ENCODE results near the gene GLI3. TPM values are rescaled to one million over a fixed set of nuclear protein-coding genes. Genes with fewer than 3 reads are reported as not detected.

Gene GLI3
- total RNA-seq, 1 experiment from 2014 or later, result 45.0 TPM

DNA sequence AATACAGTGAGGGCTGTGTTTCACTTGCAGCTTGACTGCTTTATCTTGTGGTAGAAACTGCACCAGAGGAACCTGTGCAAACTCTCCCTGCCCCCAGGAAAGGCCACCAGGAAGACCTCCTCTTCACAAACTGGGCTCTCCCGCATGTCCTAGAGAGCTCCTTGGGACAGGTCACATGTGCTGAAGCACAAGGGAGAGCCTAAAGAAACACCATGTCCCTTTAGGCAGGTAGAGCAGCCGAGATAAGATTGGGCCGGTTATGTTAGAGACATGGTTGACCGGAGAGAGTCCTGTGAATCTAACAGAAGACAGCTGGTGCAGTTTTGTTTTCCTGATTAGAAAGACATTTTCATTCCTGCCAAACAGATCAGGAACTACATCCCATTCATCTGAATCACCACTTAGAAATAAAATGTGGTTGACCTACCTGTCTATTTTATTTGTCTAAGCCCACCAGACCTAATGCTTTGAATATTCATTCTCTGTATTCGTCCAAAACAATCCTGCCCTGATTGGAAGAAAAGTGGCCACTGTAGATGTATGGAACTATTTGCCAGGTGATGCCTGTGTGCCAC is 224.1 kb downstream of the GLI3 start:
- H2BK5ac ChIP-seq (ENCODE audit: insufficient read length, low read length), result no peak overlapping the region
- DNase-seq, result no peak
- H4K8ac ChIP-seq (replicated peaks; ENCODE audit: insufficient read length, low read depth, low read length), result no peak overlapping the region
- no peak overlapping the region for H3K56ac ChIP-seq (ENCODE audit: insufficient read length, low read depth, low read length)
- no peak overlapping the region for H3K18ac ChIP-seq (ENCODE audit: insufficient read length, low read depth, low read length)
- TF ChIP-seq, protein P1, sequence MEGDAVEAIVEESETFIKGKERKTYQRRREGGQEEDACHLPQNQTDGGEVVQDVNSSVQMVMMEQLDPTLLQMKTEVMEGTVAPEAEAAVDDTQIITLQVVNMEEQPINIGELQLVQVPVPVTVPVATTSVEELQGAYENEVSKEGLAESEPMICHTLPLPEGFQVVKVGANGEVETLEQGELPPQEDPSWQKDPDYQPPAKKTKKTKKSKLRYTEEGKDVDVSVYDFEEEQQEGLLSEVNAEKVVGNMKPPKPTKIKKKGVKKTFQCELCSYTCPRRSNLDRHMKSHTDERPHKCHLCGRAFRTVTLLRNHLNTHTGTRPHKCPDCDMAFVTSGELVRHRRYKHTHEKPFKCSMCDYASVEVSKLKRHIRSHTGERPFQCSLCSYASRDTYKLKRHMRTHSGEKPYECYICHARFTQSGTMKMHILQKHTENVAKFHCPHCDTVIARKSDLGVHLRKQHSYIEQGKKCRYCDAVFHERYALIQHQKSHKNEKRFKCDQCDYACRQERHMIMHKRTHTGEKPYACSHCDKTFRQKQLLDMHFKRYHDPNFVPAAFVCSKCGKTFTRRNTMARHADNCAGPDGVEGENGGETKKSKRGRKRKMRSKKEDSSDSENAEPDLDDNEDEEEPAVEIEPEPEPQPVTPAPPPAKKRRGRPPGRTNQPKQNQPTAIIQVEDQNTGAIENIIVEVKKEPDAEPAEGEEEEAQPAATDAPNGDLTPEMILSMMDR (conservative IDR thresholded peaks at IDR 0.05), result no peak
- WGBS (ENCODE audit: extremely low coverage, insufficient read length, low lambda C conversion rate), result no CpG with 5 or more reads among the region's 5 CpGs
- H2BK15ac ChIP-seq (ENCODE audit: low read depth, low read length), result no peak overlapping the region
- H3K4me1 ChIP-seq (ENCODE audit: insufficient read depth, low read length), result no peaks in the 10 kb centered on the region
- H3K79me2 ChIP-seq (ENCODE audit: insufficient read depth, low read length), result no peaks in the 10 kb centered on the region
- H4K91ac ChIP-seq (ENCODE audit: insufficient read length, low read depth, low read length), result no peak overlapping the region
- H3K23me2 ChIP-seq (ENCODE audit: insufficient read length, low read depth, low read length, poor library complexity, severe bottlenecking), result no peaks in the 10 kb centered on the region
- no peaks in the 10 kb centered on the region for H3K79me1 ChIP-seq (ENCODE audit: insufficient read depth, low read depth, low read length, poor library complexity, severe bottlenecking)
- H3K4me3 Mint-ChIP-seq, result no peak overlapping the region
- no peak overlapping the region for H2BK120ac ChIP-seq (ENCODE audit: low read depth, low read length, poor library complexity, severe bottlenecking)
- H4K5ac ChIP-seq (ENCODE audit: insufficient read length, low read depth, low read length), result no peak overlapping the region
- H3K23ac ChIP-seq (ENCODE audit: insufficient read length, low read depth, low read length), result no peak overlapping the region
- no peak overlapping the region for H3K4me2 ChIP-seq (ENCODE audit: insufficient read depth, insufficient read length, low read length)
- no peak overlapping the region for H3K9ac ChIP-seq (ENCODE audit: extremely low read depth, insufficient read length, low read length)
- no peak overlapping the region for H2AFZ ChIP-seq (ENCODE audit: low read length)
- H3K4ac ChIP-seq (ENCODE audit: low read depth, low read length), result no peak overlapping the region
- H3K27me3 ChIP-seq (ENCODE audit: insufficient read depth, low read length), result no peaks in the 10 kb centered on the region
- no peaks in the 10 kb centered on the region for H4K20me1 ChIP-seq (ENCODE audit: control insufficient read depth, insufficient read depth, insufficient read length)
- H2BK20ac ChIP-seq (ENCODE audit: low read depth, low read length, poor library complexity, severe bottlenecking), result no peak overlapping the region
- no peak overlapping the region for H2AK5ac ChIP-seq (ENCODE audit: insufficient read length, low read length)
- no peak overlapping the region for H3T11ph ChIP-seq (ENCODE audit: low read length)
- H3K27ac ChIP-seq (ENCODE audit: insufficient read length, low read depth, low read length), result no peak overlapping the region
- H3K14ac ChIP-seq (ENCODE audit: insufficient read depth, low read length), result no peak overlapping the region
- no peak overlapping the region for H3K27ac Mint-ChIP-seq
- H3K36me3 Mint-ChIP-seq (ENCODE audit: insufficient read depth in 1 of 3, low read depth in 3 of 3), result peaks cover 26 to 35% (median 30%) of the 10 kb centered on the region in 3 experiments
- no peak overlapping the region for H2BK12ac ChIP-seq (ENCODE audit: insufficient read length, low read depth, low read length)
- peaks cover 5 to 8% of the 10 kb centered on the region in 2 experiments for H3K9me3 Mint-ChIP-seq
- peaks cover 11 to 15% of the 10 kb centered on the region in 2 experiments for H3K4me1 Mint-ChIP-seq
- no peaks in the 10 kb centered on the region for H3K27me3 Mint-ChIP-seq (ENCODE audit: low read depth)
- no peaks in the 10 kb centered on the region for H3K9me3 ChIP-seq (ENCODE audit: control insufficient read depth, low read depth, low read length)
